ENCODE measurements around the gene SNRNP35. TPM values are rescaled to one million over a fixed set of nuclear protein-coding genes. Genes with fewer than 3 reads are reported as not detected.

Gene SNRNP35
- total and polyA plus RNA-seq, 9 of the 15 experiments (the other 6 are each of a cell fraction or from before 2014, with no cell fraction given), result 17.7 to 41.0 (median 25.5) TPM

- TF ChIP-seq RAD21 (CRISPR knock-in tag; conservative IDR thresholded peaks at IDR 0.05 in 1 of 2, IDR thresholded peaks at IDR 0.05 in 1 of 2), result 0 out of 4 replicates have a peak, but pooled peaks of 1 of the 2 experiments have one; percentile 14
- TF ChIP-seq MCM5 (IDR thresholded peaks at IDR 0.05; ENCODE audit: low read depth), result no peak
- no peak for TF ChIP-seq PML (IDR thresholded peaks at IDR 0.05; ENCODE audit: low read length)
- TF ChIP-seq, protein P1, sequence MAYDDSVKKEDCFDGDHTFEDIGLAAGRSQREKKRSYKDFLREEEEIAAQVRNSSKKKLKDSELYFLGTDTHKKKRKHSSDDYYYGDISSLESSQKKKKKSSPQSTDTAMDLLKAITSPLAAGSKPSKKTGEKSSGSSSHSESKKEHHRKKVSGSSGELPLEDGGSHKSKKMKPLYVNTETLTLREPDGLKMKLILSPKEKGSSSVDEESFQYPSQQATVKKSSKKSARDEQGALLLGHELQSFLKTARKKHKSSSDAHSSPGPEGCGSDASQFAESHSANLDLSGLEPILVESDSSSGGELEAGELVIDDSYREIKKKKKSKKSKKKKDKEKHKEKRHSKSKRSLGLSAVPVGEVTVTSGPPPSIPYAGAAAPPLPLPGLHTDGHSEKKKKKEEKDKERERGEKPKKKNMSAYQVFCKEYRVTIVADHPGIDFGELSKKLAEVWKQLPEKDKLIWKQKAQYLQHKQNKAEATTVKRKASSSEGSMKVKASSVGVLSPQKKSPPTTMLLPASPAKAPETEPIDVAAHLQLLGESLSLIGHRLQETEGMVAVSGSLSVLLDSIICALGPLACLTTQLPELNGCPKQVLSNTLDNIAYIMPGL (CRISPR knock-in tag; IDR thresholded peaks at IDR 0.05), result no peak
- no peak for TF ChIP-seq TOE1 (IDR thresholded peaks at IDR 0.05; ENCODE audit: borderline replicate concordance)
- TF ChIP-seq TOE1 (CRISPR knock-in tag; IDR thresholded peaks at IDR 0.05; ENCODE audit: borderline replicate concordance, low read depth), result no peak
- no peak for TF ChIP-seq GATAD2B (IDR thresholded peaks at IDR 0.05; ENCODE audit: borderline replicate concordance)
- TF ChIP-seq NR1H2 (CRISPR knock-in tag; IDR thresholded peaks at IDR 0.05), result no peak
- TF ChIP-seq GABPB2 (CRISPR knock-in tag; conservative IDR thresholded peaks at IDR 0.05), result no peak
- TF ChIP-seq, protein P2, sequence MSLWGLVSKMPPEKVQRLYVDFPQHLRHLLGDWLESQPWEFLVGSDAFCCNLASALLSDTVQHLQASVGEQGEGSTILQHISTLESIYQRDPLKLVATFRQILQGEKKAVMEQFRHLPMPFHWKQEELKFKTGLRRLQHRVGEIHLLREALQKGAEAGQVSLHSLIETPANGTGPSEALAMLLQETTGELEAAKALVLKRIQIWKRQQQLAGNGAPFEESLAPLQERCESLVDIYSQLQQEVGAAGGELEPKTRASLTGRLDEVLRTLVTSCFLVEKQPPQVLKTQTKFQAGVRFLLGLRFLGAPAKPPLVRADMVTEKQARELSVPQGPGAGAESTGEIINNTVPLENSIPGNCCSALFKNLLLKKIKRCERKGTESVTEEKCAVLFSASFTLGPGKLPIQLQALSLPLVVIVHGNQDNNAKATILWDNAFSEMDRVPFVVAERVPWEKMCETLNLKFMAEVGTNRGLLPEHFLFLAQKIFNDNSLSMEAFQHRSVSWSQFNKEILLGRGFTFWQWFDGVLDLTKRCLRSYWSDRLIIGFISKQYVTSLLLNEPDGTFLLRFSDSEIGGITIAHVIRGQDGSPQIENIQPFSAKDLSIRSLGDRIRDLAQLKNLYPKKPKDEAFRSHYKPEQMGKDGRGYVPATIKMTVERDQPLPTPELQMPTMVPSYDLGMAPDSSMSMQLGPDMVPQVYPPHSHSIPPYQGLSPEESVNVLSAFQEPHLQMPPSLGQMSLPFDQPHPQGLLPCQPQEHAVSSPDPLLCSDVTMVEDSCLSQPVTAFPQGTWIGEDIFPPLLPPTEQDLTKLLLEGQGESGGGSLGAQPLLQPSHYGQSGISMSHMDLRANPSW (CRISPR knock-in tag; IDR thresholded peaks at IDR 0.05), result no peak
- no peak for TF ChIP-seq ZNF311 (CRISPR knock-in tag; IDR thresholded peaks at IDR 0.05)
- no peak for TF ChIP-seq CCAR2 (IDR thresholded peaks at IDR 0.05; ENCODE audit: low read depth, low read length)
- TF ChIP-seq KDM1A (IDR thresholded peaks at IDR 0.05), result no peak
- TF ChIP-seq CSDE1 (IDR thresholded peaks at IDR 0.05), result no peak
- TF ChIP-seq ARID3B (CRISPR knock-in tag; IDR thresholded peaks at IDR 0.05; ENCODE audit: borderline replicate concordance), result 0 out of 2 replicates have a peak, but pooled peaks have one; percentile 67
- no peak; the same call in 1 of the 2 replicates for TF ChIP-seq SPI1 (IDR thresholded peaks at IDR 0.05; ENCODE audit: borderline replicate concordance, low read depth, low read length)
- TF ChIP-seq NR0B1 (IDR thresholded peaks at IDR 0.05; ENCODE audit: partially characterized antibody), result no peak
These were observed 21.6 kb upstream of the SNRNP35 start, which contains the start of gene RILPL2 (continued) for GRCh38 chr12:123436017-123436964.

Measured in K562 (cell line).